HG02588 (cell line): Measurements from ENCODE around the gene KISS1R.

Source experiments
- ATAC-seq: cut with Tn5 transposase; IDR thresholded peaks from one replicate; pipeline ENCODE4 v1.9.1; 2021; ENCODE audit warnings: mild to moderate bottlenecking, moderate library complexity; ENCODE audit not compliant: unreplicated experiment

Gene KISS1R

DNA sequence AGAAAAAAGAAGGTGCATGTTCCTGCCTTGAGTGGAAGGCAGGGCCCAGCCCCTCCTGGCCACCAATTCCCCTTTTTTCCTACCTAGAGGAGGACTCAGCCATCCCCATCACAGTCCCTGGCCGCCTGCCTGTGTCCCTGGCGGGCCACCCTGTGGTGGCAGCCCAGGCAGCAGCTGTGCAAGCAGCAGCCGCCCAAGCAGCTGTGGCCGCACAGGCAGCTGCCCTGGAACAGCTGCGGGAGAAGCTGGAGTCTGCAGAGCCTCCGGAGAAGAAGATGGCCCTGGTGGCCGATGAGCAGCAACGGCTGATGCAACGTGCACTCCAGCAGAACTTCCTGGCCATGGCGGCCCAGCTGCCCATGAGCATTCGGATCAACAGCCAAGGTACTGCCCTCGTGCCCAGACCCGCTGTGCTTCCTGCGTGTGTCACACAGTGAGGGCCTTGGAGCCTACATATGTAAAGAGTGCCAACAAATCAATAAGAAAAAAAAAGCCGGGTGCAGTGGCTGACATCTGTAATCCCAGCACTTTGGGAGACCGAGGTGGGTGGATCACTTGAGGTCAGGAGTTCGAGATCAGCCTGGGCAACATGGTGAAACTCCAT is 49.5 kb downstream of the KISS1R start:
- ATAC-seq: no peak
